NCI-H2107 (cell line): ENCODE results near the gene SLC35D1.
"Not testable (repeated sequence)": the region's sequence is repeated elsewhere in the genome, so short reads cannot be mapped to it uniquely, and the experiment has no call there.

Experiments used
- DNase-seq: peaks from one replicate; lab custom pipeline; 2025; lab: John Stamatoyannopoulos, UW

The SLC35D1 gene

GRCh38 chr1:67053785-67054772 lies at the start of gene SLC35D1:
TSS of gene SLC35D1 (minus strand) at chr1:67054148. CDS start at chr1:67054013, 135 bp downstream.
- peak; percentile 34 for DNase-seq

DNA sequence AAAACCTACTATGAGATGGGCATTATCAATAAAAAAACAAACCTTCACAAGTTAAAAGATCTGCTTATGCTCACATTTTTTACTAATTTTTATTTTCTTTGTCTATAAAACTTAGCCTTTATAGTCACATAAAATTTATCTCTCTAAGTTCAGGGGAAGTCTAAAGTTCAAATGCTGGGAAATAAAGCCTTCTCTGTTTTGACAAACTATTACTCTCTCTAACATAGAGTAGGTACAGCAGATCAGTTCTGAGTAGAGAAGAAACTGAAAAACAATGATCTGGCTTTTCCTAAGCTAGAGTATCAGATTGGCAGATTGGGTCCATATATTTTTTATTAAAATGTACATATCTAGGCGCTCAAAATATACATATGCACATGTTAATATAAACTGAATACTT lies 49.6 kb upstream of the SLC35D1 start:
- DNase-seq, result no peak

- no peak for DNase-seq
Observed at GRCh38 chr1:67100833-67101232, 46.9 kb upstream of the SLC35D1 start.

DNA sequence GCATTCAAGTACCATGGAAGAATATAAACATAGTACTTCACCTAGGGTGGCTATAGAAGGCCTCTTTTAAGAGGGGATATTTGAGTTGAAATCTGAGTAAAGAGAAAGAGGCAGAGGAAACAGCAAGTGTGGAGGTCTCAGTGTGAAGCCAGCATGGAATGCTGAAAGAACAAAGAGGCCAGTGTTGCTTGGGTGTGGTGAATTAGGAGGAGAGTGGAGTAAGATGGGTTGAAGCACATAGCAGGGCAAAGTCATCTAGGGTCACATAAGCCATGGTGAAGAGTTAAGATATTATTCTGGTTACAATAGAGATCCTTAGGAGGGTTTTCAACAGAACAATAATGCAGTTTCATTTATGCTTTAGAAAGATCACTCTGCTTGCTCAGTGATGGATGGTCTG lies 43.4 kb upstream of the SLC35D1 start:
- no peak for DNase-seq

DNA sequence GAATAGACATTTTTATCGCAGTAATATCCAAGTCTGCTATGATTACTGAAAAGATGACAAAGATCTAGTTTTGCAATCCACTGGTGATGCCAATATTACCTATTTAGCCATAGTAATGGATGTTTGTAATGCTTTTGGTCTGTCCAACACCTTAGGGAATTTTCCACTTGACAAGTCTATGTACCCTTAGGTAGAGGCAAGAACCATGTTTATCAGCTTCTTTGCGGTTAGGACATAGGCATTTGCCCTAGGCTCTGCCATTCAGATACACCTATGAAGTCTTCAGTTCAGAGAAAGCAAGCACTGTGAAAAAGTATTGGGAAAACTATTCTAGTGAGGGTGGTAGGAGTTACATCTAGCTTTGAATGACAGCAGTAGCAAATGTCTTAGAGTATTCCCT lies 40.2 kb upstream of the SLC35D1 start:
- DNase-seq, result no peak

- DNase-seq, result no peak
Observed at GRCh38 chr1:67089685-67090208, 35.8 kb upstream of the SLC35D1 start.

DNA sequence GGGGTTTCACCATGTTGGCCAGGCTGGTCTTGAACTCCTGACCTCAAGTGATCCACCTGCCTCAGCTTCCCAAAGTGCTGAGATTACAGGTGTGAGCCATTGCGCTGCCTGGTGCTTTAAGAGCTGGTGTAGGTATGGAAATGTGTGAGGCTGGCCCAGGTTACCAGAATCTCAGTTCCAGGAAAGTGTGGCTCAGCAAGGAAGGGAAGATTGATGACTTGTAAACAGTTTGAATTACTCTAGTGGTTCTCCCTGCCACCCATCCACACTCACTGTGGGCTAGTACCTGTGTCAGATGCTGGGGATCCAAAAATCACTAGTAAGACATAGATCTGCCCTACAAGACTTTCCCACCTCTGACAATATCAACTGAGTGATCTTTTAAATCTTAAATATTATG lies 34.5 kb upstream of the SLC35D1 start:
- DNase-seq, result no peak

- no peak for DNase-seq
Observed at GRCh38 chr1:67085326-67085725, 31.4 kb upstream of the SLC35D1 start.

DNA sequence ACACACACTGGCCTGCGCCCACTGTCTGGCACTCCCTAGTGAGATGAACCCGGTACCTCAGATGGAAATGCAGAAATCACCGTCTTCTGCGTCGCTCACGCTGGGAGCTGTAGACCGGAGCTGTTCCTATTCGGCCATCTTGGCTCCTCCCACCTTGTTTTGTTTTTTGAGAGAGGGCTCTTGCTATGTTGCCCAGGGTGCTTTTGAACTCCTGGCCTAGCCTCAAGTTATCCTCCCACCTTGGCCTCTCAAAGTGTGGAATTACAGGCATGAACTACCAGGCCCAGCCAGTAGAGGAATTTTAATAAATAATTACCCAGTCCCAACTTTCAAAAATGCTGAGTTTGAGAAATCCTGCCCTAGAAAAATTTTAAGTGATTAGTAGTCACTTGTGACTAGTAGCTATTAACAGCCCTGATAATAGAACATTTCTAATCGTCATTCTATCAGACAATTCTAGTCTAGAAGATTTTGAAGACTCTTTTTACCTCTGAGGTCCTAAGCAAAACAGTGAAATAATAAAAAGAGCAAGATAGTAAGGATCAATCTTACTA lies 30.9 kb upstream of the SLC35D1 start:
- DNase-seq, result no peak

DNA sequence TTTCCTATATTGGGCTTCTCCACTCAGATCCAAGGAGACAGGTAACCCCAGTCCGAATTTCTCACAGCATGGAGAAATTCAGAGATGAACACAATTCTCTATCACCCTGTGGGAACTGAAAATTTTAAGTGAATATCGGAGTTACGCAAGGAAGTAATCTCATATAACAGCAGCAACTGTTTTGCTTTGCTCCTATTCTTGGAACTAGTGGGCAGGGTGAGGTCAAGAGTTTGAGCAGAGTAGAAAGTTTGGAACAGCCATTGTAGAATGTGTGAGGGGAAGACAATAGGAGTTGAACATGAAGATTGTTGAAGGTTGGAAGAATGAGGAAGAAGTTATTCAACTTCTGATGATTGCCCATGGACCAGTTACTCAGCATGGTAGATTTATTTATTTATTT lies 24.3 kb upstream of the SLC35D1 start:
- DNase-seq, result no peak

GRCh38 chr1:67077593-67077992 lies 23.6 kb upstream of the SLC35D1 start:
- no peak for DNase-seq

DNA sequence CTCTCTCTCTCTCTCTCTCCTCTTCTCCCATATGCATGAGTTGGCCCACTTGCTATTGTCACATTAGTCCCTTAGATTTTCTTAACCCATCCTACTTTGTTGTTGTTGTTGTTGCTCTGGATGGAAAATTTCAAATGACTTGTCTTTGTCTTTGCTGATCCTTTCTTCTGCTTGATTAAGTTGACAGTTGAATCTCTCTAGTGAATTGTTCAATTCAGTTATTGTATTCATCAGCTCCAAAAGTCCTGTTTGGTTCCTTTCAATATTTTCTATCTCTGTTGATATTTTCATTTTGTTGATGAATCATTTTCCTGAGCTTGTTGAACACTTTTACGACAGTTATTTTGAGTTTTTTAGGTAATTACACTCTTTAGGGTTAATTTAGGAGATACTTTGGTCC lies 18.8 kb upstream of the SLC35D1 start:
- no peak for DNase-seq

GRCh38 chr1:67067655-67068054 lies 13.7 kb upstream of the SLC35D1 start:
- not testable (repeated sequence) for DNase-seq

GRCh38 chr1:67062412-67062811 lies 8.5 kb upstream of the SLC35D1 start:
- DNase-seq, result no peak

DNA sequence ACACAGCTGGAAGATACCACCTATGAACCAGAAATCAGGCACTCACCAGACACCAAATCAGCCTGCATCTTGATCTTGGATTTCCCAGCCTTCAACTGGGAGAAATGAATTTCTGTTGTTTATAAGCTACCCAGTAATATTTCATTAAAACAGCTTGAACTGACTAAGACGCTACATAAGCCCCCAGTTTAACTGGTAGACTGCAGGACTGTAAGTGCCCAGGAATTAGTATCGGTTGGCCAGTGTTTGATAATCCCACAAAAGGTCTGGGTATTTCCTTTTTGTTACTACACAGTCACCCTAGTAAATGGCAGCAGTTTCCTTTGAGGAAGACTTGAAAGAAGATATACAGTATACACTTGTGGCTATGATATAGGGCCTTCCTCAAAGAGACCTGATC lies 7.3 kb upstream of the SLC35D1 start:
- DNase-seq, result no peak

DNA sequence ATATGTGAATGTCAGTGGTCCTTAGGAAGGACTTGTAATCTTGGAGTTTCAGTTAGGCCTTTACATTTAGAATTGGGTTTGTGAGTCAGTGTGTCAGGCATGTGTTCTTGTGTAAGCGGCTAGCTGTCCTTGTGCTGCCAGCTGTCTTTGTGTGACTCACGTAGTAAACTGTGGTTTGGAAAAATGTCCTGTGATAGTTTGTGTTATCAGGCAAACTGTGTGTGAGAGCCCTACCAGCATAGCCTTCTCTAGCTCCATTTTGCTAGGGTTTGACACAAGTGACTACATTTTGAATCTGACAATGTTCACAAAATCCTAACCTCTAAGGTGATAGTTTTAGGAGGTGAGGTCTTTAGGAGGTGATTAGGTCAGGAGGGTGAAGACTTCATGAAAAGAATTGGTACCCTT lies 6.9 kb upstream of the SLC35D1 start:
- DNase-seq, result no peak

GRCh38 chr1:67059346-67059745 lies 5.4 kb upstream of the SLC35D1 start:
- DNase-seq, result no peak

- DNase-seq, result no peak
Observed at GRCh38 chr1:67058761-67059160, 4.8 kb upstream of the SLC35D1 start.

- no peak for DNase-seq
Observed at GRCh38 chr1:67058242-67058641, 4.3 kb upstream of the SLC35D1 start.

DNA sequence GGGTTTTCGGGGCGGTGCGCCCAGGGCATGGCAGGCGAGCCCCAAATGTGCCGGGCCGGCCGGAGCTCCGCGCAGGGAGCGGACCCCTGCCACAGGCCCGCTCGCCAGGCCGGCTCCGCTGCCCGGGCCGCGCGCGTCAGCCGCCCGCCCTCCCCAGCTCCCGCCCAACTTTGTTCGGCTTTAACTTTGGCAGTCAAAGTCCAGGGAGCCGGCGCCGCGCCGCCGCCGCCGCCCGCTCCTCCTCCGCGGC lies 488 bp downstream of the SLC35D1 start:
- DNase-seq, result no peak

- DNase-seq, result no peak
Observed at GRCh38 chr1:67052741-67053534, 1.0 kb downstream of the SLC35D1 start.

GRCh38 chr1:67051196-67051595 lies 2.8 kb downstream of the SLC35D1 start:
- no peak for DNase-seq
